Body of pancreas (tissue), 4 donors: ENCODE measurements around the gene FASTK. TPM values are rescaled to one million over a fixed set of nuclear protein-coding genes. Genes with fewer than 3 reads are reported as not detected.

ENCODE experiments used
- ATAC-seq: fragments of 150-250 bp; one replicate; pipeline ENCODE4 v1.9.1; 2016
- DNase-seq, 4 donors: peaks; one replicate each; pipeline ENCODE4 v3.0.0-alpha.2; 2019
- H3K27ac ChIP-seq, 4 donors: fragments of 200-600 bp; sonication (generic); 1 replicate in 3 of 4; 2 replicates in 1 of 4; pipeline versions ENCODE4 v1.5.1 to v1.6.1; 2016 to 2019; ENCODE audit warnings: mild to moderate bottlenecking in 1 of 4, mixed read lengths in 1 of 4, moderate library complexity in 1 of 4
- H3K27me3 ChIP-seq, 2 donors: fragments of 200-600 bp; sonication (generic); one replicate each; pipeline ENCODE4 v1.6.0; 2016; ENCODE audit warnings: mild to moderate bottlenecking in 1 of 2
- H3K36me3 ChIP-seq, 2 donors: fragments of 200-600 bp; sonication (generic); replicated peaks in 1 of 2; 2 replicates each; pipeline ENCODE4 v1.5.1; 2016; ENCODE audit warnings: low read depth in 2 of 2; ENCODE audit not compliant: insufficient read depth in 1 of 2
- H3K4me1 ChIP-seq: fragments of 200-600 bp; sonication (generic); one replicate; pipeline ENCODE4 v1.6.0; 2016
- H3K4me3 ChIP-seq, 2 donors: fragments of 200-600 bp; sonication (generic); 1 replicate in 1 of 2; 2 replicates in 1 of 2; pipeline ENCODE4 v1.5.1; 2016 to 2019
- H3K9me3 ChIP-seq, 3 donors: fragments of 200-600 bp; sonication (generic); 1 replicate in 2 of 3; 2 replicates in 1 of 3; pipeline ENCODE4 v1.5.1; 2016
- POLR2A ChIP-seq, 3 donors: fragments of 450-650 bp; IDR thresholded peaks; one replicate each; pipeline ENCODE4 v1.6.1; 2016; ENCODE audit warnings: antibody characterized with exemption in 3 of 3, mild to moderate bottlenecking in 2 of 3
- WGBS, 2 donors: methylation state at CpG; one replicate each; pipeline ENCODE4 v1.1.5; 2017; 5-methylcytosine and 5-hydroxymethylcytosine counted together
- intact Hi-C: fragments of 100-400 bp; cut with DNase I; formaldehyde crosslinking; loops from one replicate; pipeline ENCODE4 v1.15.1; 2023
- total RNA-seq, 2 donors: library from RNA; depleted of rRNA; stranded (reverse); fragments of >200 nt; gene quantifications; one replicate each; pipeline ENCODE4 v1.1.0, GENCODE V29; 2016
- TF ChIP-seq, protein P1 (sequence below), 7 experiments: fragments of 450-650 bp in 4 of 7; fragments of 200-600 bp in 3 of 7; sonication (generic) in 3 of 7; IDR thresholded peaks; one replicate each; pipeline ENCODE4 v1.5.1; 2016 to 2019; ENCODE audit warnings: antibody characterized with exemption in 7 of 7

Gene FASTK
- total RNA-seq, 2 donors from 2014 or later = 60.7 to 201 TPM

DNA sequence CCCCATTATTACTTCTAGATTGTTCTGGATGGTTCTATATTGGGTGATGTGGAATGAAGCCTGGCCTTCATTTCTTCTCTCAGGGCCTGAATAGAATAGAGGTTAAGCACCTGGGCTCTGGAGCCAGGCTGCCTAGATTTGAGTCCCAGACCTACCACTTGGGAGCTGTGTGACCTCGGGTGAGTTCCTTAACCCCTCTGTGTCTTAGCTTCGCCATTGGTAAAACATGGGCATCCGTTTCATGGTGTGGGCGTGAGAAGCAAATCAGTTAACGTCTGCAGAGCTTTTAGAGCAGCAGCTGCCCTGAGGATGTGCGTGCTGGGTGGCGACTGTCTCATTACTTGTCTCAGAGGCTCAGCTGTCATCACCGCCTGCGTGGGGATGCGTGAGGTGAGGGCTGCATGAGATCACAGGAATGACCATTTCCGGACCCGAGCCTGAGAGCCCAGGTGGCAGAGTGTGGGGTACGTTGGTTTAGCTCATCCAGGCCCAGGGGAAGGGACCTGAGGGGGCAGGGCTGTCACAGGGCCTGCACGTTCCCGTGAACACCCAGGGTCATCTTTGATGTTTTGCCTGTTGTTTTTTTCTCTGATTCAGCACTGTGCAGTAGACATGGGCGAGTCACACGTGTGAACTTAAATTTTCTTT, 15.3 kb upstream of the FASTK start:
- ATAC-seq (no peak), DNase-seq (no peak)

DNA sequence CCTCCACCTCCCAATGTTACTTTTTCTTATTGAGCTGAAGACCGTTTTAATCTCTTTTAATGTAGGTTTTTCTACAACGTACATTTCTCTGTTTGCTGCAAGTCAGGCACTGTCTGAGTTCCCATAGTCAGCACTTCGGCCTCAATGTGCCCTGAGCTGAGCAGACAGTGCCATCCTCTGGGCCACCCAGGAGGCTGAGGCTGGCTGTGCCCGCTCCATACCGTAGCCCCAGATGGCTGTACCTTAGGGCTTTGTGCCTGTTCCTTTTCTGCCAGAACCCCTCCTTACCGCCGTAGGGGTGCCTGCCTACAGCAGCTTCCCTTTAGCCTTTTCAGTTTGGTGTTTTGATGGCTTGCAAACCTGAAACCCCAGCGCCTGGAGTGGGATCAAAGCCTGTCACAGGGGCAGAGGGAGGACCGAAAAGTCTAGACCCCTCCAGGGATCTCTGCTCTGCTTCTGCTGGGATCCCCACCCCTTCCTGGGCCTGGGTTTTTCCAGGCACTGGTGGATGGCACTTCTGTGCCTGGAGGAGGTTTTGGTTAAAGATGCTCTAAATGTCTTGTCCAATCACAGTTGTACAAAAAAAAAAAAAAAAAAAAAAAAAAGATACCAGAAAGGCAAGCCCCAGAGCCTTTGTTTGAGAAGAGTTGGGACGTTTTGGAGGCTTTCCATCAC, 14.7 kb upstream of the FASTK start:
- DNase-seq = no peak
- WGBS, 2 donors = 69 to 72% methylated on average over 8 to 10 of the region's 10 CpGs
- Histone ChIP-seq H3K9me3 (no peaks in the 10 kb centered on the region), H3K36me3 (no peaks in the 10 kb centered on the region), H3K4me3 (no peak overlapping the region), H3K27me3 (no peaks in the 10 kb centered on the region), H3K4me1 (peaks cover 15% of the 10 kb centered on the region), H3K27ac (no peak overlapping the region)
- TF ChIP-seq, protein P1, sequence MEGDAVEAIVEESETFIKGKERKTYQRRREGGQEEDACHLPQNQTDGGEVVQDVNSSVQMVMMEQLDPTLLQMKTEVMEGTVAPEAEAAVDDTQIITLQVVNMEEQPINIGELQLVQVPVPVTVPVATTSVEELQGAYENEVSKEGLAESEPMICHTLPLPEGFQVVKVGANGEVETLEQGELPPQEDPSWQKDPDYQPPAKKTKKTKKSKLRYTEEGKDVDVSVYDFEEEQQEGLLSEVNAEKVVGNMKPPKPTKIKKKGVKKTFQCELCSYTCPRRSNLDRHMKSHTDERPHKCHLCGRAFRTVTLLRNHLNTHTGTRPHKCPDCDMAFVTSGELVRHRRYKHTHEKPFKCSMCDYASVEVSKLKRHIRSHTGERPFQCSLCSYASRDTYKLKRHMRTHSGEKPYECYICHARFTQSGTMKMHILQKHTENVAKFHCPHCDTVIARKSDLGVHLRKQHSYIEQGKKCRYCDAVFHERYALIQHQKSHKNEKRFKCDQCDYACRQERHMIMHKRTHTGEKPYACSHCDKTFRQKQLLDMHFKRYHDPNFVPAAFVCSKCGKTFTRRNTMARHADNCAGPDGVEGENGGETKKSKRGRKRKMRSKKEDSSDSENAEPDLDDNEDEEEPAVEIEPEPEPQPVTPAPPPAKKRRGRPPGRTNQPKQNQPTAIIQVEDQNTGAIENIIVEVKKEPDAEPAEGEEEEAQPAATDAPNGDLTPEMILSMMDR (IDR thresholded peaks at IDR 0.05) = no peak
- no peak for TF ChIP-seq POLR2A (IDR thresholded peaks at IDR 0.05)
- intact Hi-C loops = no loop called here
- ATAC-seq = no peak

More for the DNA sequence above, 15.3 kb upstream of the FASTK start:
- WGBS, 2 donors = 82 to 83% methylated on average over 17 of the region's 17 CpGs
- Histone ChIP-seq H3K4me3 (no peak overlapping the region), H3K9me3 (no peaks in the 10 kb centered on the region), H3K27me3 (no peaks in the 10 kb centered on the region), H3K4me1 (peaks cover 8% of the 10 kb centered on the region), H3K36me3 (no peaks in the 10 kb centered on the region), H3K27ac (no peak overlapping the region)
- no peak for TF ChIP-seq POLR2A (IDR thresholded peaks at IDR 0.05)
- TF ChIP-seq, protein P1 (IDR thresholded peaks at IDR 0.05) = no peak
- intact Hi-C loops = no loop called here

GRCh38 chr7:151094675-151095074, 14.1 kb upstream of the FASTK start:
- ATAC-seq (no peak), DNase-seq (no peak)
- Histone ChIP-seq H3K9me3 (no peaks in the 10 kb centered on the region), H3K36me3 (no peaks in the 10 kb centered on the region), H3K4me3 (no peak overlapping the region), H3K27me3 (no peaks in the 10 kb centered on the region), H3K27ac (no peak overlapping the region), H3K4me1 (peaks cover 21% of the 10 kb centered on the region)
- intact Hi-C loops = no loop called here
- 87 to 89% methylated on average over 5 of the region's 5 CpGs for WGBS, 2 donors
- TF ChIP-seq POLR2A (IDR thresholded peaks at IDR 0.05) = no peak
- TF ChIP-seq, protein P1 (IDR thresholded peaks at IDR 0.05) = no peak

DNA sequence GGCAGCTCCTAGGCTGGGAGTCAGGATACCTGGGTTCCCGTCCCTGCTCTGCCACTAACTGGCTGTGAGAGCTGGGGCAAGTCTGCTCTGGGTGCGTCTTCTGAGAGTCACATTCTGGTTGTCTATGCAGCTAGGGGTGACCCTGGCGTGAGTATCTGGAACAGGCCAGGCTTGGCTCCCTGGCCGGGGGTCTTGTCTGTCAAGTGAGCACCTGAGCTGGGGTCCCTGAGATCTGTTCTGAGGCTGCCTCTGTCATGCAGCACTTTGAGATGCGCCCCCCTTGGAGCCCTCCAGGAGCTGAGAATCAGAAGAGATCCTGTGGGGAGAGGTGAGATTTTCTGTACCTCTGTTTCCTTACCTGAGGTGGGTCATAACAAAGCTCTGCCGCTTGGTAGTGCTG, 13.1 kb upstream of the FASTK start:
- intact Hi-C loops = no loop called here
- peaks cover 30% of the 10 kb centered on the region for H3K4me1 ChIP-seq
- no peaks in the 10 kb centered on the region for H3K9me3 ChIP-seq
- TF ChIP-seq, protein P1 (IDR thresholded peaks at IDR 0.05) = no peak
- no peak for TF ChIP-seq POLR2A (IDR thresholded peaks at IDR 0.05)
- H3K27me3 ChIP-seq = no peaks in the 10 kb centered on the region
- H3K4me3 ChIP-seq = no peak overlapping the region
- ATAC-seq = no peak
- no peaks in the 10 kb centered on the region for H3K36me3 ChIP-seq
- H3K27ac ChIP-seq = no peak overlapping the region
- DNase-seq = no peak
- WGBS, 2 donors = 82 to 84% methylated on average over 6 of the region's 6 CpGs
